ENCODE measurements around the gene CEP89.
"Not testable (repeated sequence)": the region's sequence is repeated elsewhere in the genome, so short reads cannot be mapped to it uniquely, and the experiment has no call there.

The CEP89 gene

GRCh38 chr19:32869369-32869965 is 102.3 kb downstream of the CEP89 start, which contains the start of gene SLC7A9:
SLC7A9 (minus strand) TSS chr19:32869767; CDS start chr19:32868534, 1,233 bp downstream.
- Histone ChIP-seq H3K4me3 (ENCODE audit: low read length) (no peak within 1 kb of the TSS), H3K9me3 (ENCODE audit: low read length) (no peaks in the 10 kb centered on the region), H3K4me1 (ENCODE audit: insufficient read depth, low read length) (no peaks in the 10 kb centered on the region)

GRCh38 chr19:32868206-32868950 is 103.4 kb downstream of the CEP89 start:
- Histone ChIP-seq H3K36me3 (ENCODE audit: insufficient read depth, low read length) (no peaks in the 10 kb centered on the region), H3K27me3 (ENCODE audit: insufficient read depth, low read length) (no peaks in the 10 kb centered on the region), H3K4me1 (ENCODE audit: insufficient read depth, low read length) (no peaks in the 10 kb centered on the region)

More at GRCh38 chr19:32869369-32869965, 102.3 kb downstream of the CEP89 start, which contains the start of gene SLC7A9:
- Histone ChIP-seq H2AFZ (ENCODE audit: low read depth, low read length) (no peak within 1 kb of the TSS), H3K36me3 (ENCODE audit: insufficient read depth, low read length) (no peaks in the 10 kb centered on the region), H3K27me3 (ENCODE audit: insufficient read depth, low read length) (no peaks in the 10 kb centered on the region)

GRCh38 chr19:32867436-32867835 is 104.3 kb downstream of the CEP89 start:
- not testable (repeated sequence) for H3K36me3 ChIP-seq (ENCODE audit: insufficient read depth, low read length); H3K4me3 ChIP-seq (ENCODE audit: low read length); H3K4me1 ChIP-seq (ENCODE audit: insufficient read depth, low read length); H3K9me3 ChIP-seq (ENCODE audit: low read length); H3K27me3 ChIP-seq (ENCODE audit: insufficient read depth, low read length); H2AFZ ChIP-seq (ENCODE audit: low read depth, low read length)

More at GRCh38 chr19:32868206-32868950, 103.4 kb downstream of the CEP89 start:
- Histone ChIP-seq H2AFZ (ENCODE audit: low read depth, low read length) (no peak overlapping the region), H3K4me3 (ENCODE audit: low read length) (no peak overlapping the region), H3K9me3 (ENCODE audit: low read length) (no peaks in the 10 kb centered on the region)

GRCh38 chr19:32866564-32867265 is 105.0 kb downstream of the CEP89 start:
- H3K9me3 ChIP-seq (ENCODE audit: low read length) = peaks cover 2% of the 10 kb centered on the region
- no peaks in the 10 kb centered on the region for H3K4me1 ChIP-seq (ENCODE audit: insufficient read depth, low read length)
- no peak overlapping the region for H3K4me3 ChIP-seq (ENCODE audit: low read length)
- no peaks in the 10 kb centered on the region for H3K36me3 ChIP-seq (ENCODE audit: insufficient read depth, low read length)
- no peak overlapping the region for H2AFZ ChIP-seq (ENCODE audit: low read depth, low read length)
- H3K27me3 ChIP-seq (ENCODE audit: insufficient read depth, low read length) = no peaks in the 10 kb centered on the region

- Histone ChIP-seq H3K4me3 (ENCODE audit: low read length) (no peak overlapping the region), H3K27me3 (ENCODE audit: insufficient read depth, low read length) (no peaks in the 10 kb centered on the region), H2AFZ (ENCODE audit: low read depth, low read length) (no peak overlapping the region), H3K4me1 (ENCODE audit: insufficient read depth, low read length) (no peaks in the 10 kb centered on the region), H3K9me3 (ENCODE audit: low read length) (peaks cover 2% of the 10 kb centered on the region), H3K36me3 (ENCODE audit: insufficient read depth, low read length) (no peaks in the 10 kb centered on the region)
Observed at GRCh38 chr19:32866061-32866460, 105.7 kb downstream of the CEP89 start.

GRCh38 chr19:32865326-32865725 is 106.4 kb downstream of the CEP89 start:
- Histone ChIP-seq H2AFZ (ENCODE audit: low read depth, low read length) (no peak overlapping the region), H3K36me3 (ENCODE audit: insufficient read depth, low read length) (no peaks in the 10 kb centered on the region)

GRCh38 chr19:32864318-32865007 is 107.3 kb downstream of the CEP89 start:
- no peaks in the 10 kb centered on the region for H3K36me3 ChIP-seq (ENCODE audit: insufficient read depth, low read length)
- no peak overlapping the region for H3K4me3 ChIP-seq (ENCODE audit: low read length)
- no peaks in the 10 kb centered on the region for H3K27me3 ChIP-seq (ENCODE audit: insufficient read depth, low read length)
- peaks cover 2% of the 10 kb centered on the region for H3K9me3 ChIP-seq (ENCODE audit: low read length)
- no peaks in the 10 kb centered on the region for H3K4me1 ChIP-seq (ENCODE audit: insufficient read depth, low read length)
- no peak overlapping the region for H2AFZ ChIP-seq (ENCODE audit: low read depth, low read length)

More at GRCh38 chr19:32865326-32865725, 106.4 kb downstream of the CEP89 start:
- Histone ChIP-seq H3K4me3 (ENCODE audit: low read length) (no peak overlapping the region), H3K27me3 (ENCODE audit: insufficient read depth, low read length) (no peaks in the 10 kb centered on the region), H3K4me1 (ENCODE audit: insufficient read depth, low read length) (no peaks in the 10 kb centered on the region), H3K9me3 (ENCODE audit: low read length) (peaks cover 2% of the 10 kb centered on the region)

GRCh38 chr19:32863841-32864240 is 107.9 kb downstream of the CEP89 start:
- Histone ChIP-seq H3K9me3 (ENCODE audit: low read length) (peaks cover 2% of the 10 kb centered on the region), H2AFZ (ENCODE audit: low read depth, low read length) (no peak overlapping the region)

GRCh38 chr19:32863301-32863700 is 108.5 kb downstream of the CEP89 start:
- Histone ChIP-seq H3K27me3 (ENCODE audit: insufficient read depth, low read length) (no peaks in the 10 kb centered on the region), H3K36me3 (ENCODE audit: insufficient read depth, low read length) (no peaks in the 10 kb centered on the region), H3K9me3 (ENCODE audit: low read length) (peaks cover 2% of the 10 kb centered on the region), H2AFZ (ENCODE audit: low read depth, low read length) (no peak overlapping the region), H3K4me1 (ENCODE audit: insufficient read depth, low read length) (no peaks in the 10 kb centered on the region), H3K4me3 (ENCODE audit: low read length) (no peak overlapping the region)

More at GRCh38 chr19:32863841-32864240, 107.9 kb downstream of the CEP89 start:
- no peaks in the 10 kb centered on the region for H3K27me3 ChIP-seq (ENCODE audit: insufficient read depth, low read length)
- H3K4me1 ChIP-seq (ENCODE audit: insufficient read depth, low read length) = no peaks in the 10 kb centered on the region
- no peak overlapping the region for H3K4me3 ChIP-seq (ENCODE audit: low read length)
- H3K36me3 ChIP-seq (ENCODE audit: insufficient read depth, low read length) = no peaks in the 10 kb centered on the region

GRCh38 chr19:32862741-32863140 is 109.0 kb downstream of the CEP89 start:
- Histone ChIP-seq H2AFZ (ENCODE audit: low read depth, low read length) (no peak overlapping the region), H3K9me3 (ENCODE audit: low read length) (peaks cover 2% of the 10 kb centered on the region), H3K36me3 (ENCODE audit: insufficient read depth, low read length) (no peaks in the 10 kb centered on the region), H3K4me3 (ENCODE audit: low read length) (no peak overlapping the region), H3K4me1 (ENCODE audit: insufficient read depth, low read length) (no peaks in the 10 kb centered on the region), H3K27me3 (ENCODE audit: insufficient read depth, low read length) (no peaks in the 10 kb centered on the region)

- Histone ChIP-seq H3K9me3 (ENCODE audit: low read length) (peaks cover 2% of the 10 kb centered on the region), H2AFZ (ENCODE audit: low read depth, low read length) (no peak overlapping the region), H3K36me3 (ENCODE audit: insufficient read depth, low read length) (no peaks in the 10 kb centered on the region), H3K27me3 (ENCODE audit: insufficient read depth, low read length) (no peaks in the 10 kb centered on the region), H3K4me3 (ENCODE audit: low read length) (no peak overlapping the region), H3K4me1 (ENCODE audit: insufficient read depth, low read length) (no peaks in the 10 kb centered on the region)
Observed at GRCh38 chr19:32862173-32862572, 109.6 kb downstream of the CEP89 start.

- Histone ChIP-seq H3K9me3 (ENCODE audit: low read length) (peaks cover 2% of the 10 kb centered on the region), H3K4me3 (ENCODE audit: low read length) (no peak overlapping the region), H2AFZ (ENCODE audit: low read depth, low read length) (no peak overlapping the region)
Observed at GRCh38 chr19:32861596-32861995, 110.2 kb downstream of the CEP89 start.

More at GRCh38 chr19:32861596-32861995, 110.2 kb downstream of the CEP89 start:
- Histone ChIP-seq H3K4me1 (ENCODE audit: insufficient read depth, low read length) (no peaks in the 10 kb centered on the region), H3K27me3 (ENCODE audit: insufficient read depth, low read length) (no peaks in the 10 kb centered on the region), H3K36me3 (ENCODE audit: insufficient read depth, low read length) (no peaks in the 10 kb centered on the region)
